OCI-LY1 (cell line): ENCODE data around the gene DCDC2.

Experiments
- CTCF ChIP-seq: fragments of 200-600 bp; sonication (generic), shearing (Covaris generic); IDR thresholded peaks from 2 replicates; pipeline ENCODE4 v1.5.1; 2017; ENCODE audit warnings: mild to moderate bottlenecking, antibody characterized with exemption, low read length, moderate library complexity, mixed read lengths
- EZH2 ChIP-seq: fragments of 200-600 bp; sonication (generic), shearing (Covaris generic); IDR thresholded peaks from 2 replicates; pipeline ENCODE4 v1.8.0; 2017; ENCODE audit warnings: borderline replicate concordance, mixed run types, mild to moderate bottlenecking, antibody characterized with exemption, low read length, moderate library complexity, mixed read lengths

GRCh38 chr6:24329451-24329850, 28.4 kb downstream of the DCDC2 start:
- TF ChIP-seq CTCF (no peak), EZH2 (no peak)
